PC-3 (cell line): ENCODE data around the gene PCDHB12. TPM values are rescaled to one million over a fixed set of nuclear protein-coding genes. Genes with fewer than 3 reads are reported as not detected.
"Not testable (repeated sequence)": the region's sequence is repeated elsewhere in the genome, so short reads cannot be mapped to it uniquely, and the experiment has no call there.

ENCODE experiments used
- ATAC-seq: fragments of 200-7000 bp; cut with Tn5 transposase; 2 replicates; pipeline ENCODE4 v1.9.1; 2020; ENCODE audit warnings: mild to moderate bottlenecking, moderate library complexity
- BruUV-seq: library from RNA; stranded (reverse); fragments of 400-500 nt; replicated peaks from 2 replicates; lab custom pipeline; 2021; lab: Mats Ljungman, UMichigan
- CTCF ChIA-PET: fragments of 300-600 bp; sonication (Branson Sonifier 250); formaldehyde crosslinking; loops from one replicate; lab custom pipeline; 2022; ENCODE audit warnings: antibody characterized with exemption; lab: Charles Lee
- POLR2A ChIA-PET: fragments of 300-600 bp; sonication (Branson Sonifier 250); formaldehyde crosslinking; loops from one replicate; lab custom pipeline; 2022; ENCODE audit warnings: antibody characterized with exemption; ENCODE audit not compliant: unreplicated experiment; lab: Charles Lee
- DNase-seq: peaks from one replicate; pipeline ENCODE4 v3.0.0-alpha.2; 2015
- H2AFZ ChIP-seq: fragments of 300-600 bp; sonication (generic); 2 replicates; pipeline ENCODE4 v1.6.0; 2016; ENCODE audit warnings: antibody characterized with exemption, low read length
- H3F3A ChIP-seq: fragments of 300-600 bp; sonication (generic); one replicate; pipeline ENCODE4 v1.6.0; 2017; ENCODE audit warnings: antibody characterized with exemption, low read length, control low read depth, mild to moderate bottlenecking; ENCODE audit not compliant: unreplicated experiment
- H3K27ac ChIP-seq: fragments of 300-600 bp; sonication (generic); 2 replicates; pipeline ENCODE4 v1.5.1; 2016; ENCODE audit warnings: mild to moderate bottlenecking, low read length
- H3K27me3 ChIP-seq: fragments of 300-600 bp; sonication (generic); 2 replicates; pipeline ENCODE4 v1.6.1; 2016; ENCODE audit warnings: low read length, mixed read lengths
- H3K36me3 ChIP-seq: fragments of 300-600 bp; sonication (generic); 2 replicates; pipeline ENCODE4 v1.6.1; 2016; ENCODE audit warnings: low read depth, mixed run types, low read length, mixed read lengths
- H3K4me1 ChIP-seq: fragments of 300-600 bp; sonication (generic); 2 replicates; pipeline ENCODE4 v1.5.1; 2016; ENCODE audit warnings: low read length; ENCODE audit not compliant: insufficient read depth
- H3K4me2 ChIP-seq: fragments of 300-600 bp; sonication (generic); 2 replicates; pipeline ENCODE4 v1.6.0; 2016; ENCODE audit warnings: low read length
- H3K4me3 ChIP-seq: fragments of 300-600 bp; sonication (generic); 2 replicates; pipeline ENCODE4 v1.5.1; 2016; ENCODE audit warnings: mild to moderate bottlenecking, low read length, mixed read lengths
- H3K79me2 ChIP-seq: fragments of 300-600 bp; sonication (generic); 2 replicates; pipeline ENCODE4 v1.6.1; 2017; ENCODE audit warnings: low read length, mixed read lengths
- H3K9ac ChIP-seq: fragments of 300-600 bp; sonication (generic); 2 replicates; pipeline ENCODE4 v1.6.0; 2016; ENCODE audit warnings: mild to moderate bottlenecking, low read length
- H3K9me2 ChIP-seq: fragments of 300-600 bp; sonication (generic); replicated peaks from 2 replicates; pipeline ENCODE4 v1.6.1; 2016; ENCODE audit warnings: mixed run types, low read length, mixed read lengths
- H3K9me3 ChIP-seq: fragments of 300-600 bp; sonication (generic); 2 replicates; pipeline ENCODE4 v1.6.1; 2016; ENCODE audit warnings: low read length, mixed read lengths
- H4K20me1 ChIP-seq: fragments of 300-600 bp; sonication (generic); 2 replicates; pipeline ENCODE4 v1.6.1; 2016; ENCODE audit warnings: low read length, mixed read lengths
- EZH2 ChIP-seq: fragments of 300-600 bp; sonication (generic); IDR thresholded peaks from one replicate; pipeline ENCODE4 v1.6.1; 2017; ENCODE audit warnings: antibody characterized with exemption, mild to moderate bottlenecking, low read length; ENCODE audit not compliant: unreplicated experiment
- EZH2phosphoT487 ChIP-seq: fragments of 300-600 bp; sonication (generic); IDR thresholded peaks from 2 replicates; pipeline ENCODE4 v1.6.1; 2018; ENCODE audit warnings: mild to moderate bottlenecking, antibody characterized with exemption, low read length, borderline replicate concordance
- intact Hi-C: fragments of 100-400 bp; cut with micrococcal nuclease; formaldehyde crosslinking; loops from 2 replicates; pipeline ENCODE4 v1.9.0; 2023
- total RNA-seq: library from RNA; depleted of rRNA; stranded (reverse); fragments of >200 nt; gene quantifications from 2 replicates; pipeline ENCODE4 v1.2.3, GENCODE V29; 2014
- TF ChIP-seq, protein P1 (sequence below): fragments of 300-600 bp; sonication (generic); conservative IDR thresholded peaks from 2 replicates; pipeline ENCODE4 v1.5.1; 2017; ENCODE audit warnings: antibody characterized with exemption, low read depth, mild to moderate bottlenecking, low read length

Gene PCDHB12
- total RNA-seq, 1 experiment from 2014 or later: 0.15 TPM

DNA sequence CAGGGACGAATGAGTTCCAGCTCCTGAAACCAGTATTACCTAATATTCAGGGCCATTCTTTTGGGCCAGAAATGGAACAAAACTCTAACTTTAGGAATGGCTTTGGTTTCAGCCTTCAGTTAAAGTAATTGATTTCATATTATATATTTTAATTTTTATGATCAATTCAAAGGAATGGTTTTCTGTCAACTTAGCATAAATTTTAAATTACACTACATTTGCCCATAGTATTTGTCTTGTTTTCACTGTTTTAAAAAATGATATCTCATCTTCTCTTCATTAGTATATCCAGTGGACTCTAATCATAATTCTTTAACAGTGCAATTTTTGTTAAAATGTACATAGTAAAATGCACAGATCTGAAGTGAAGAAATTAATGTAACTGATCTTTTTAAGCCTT, 28.2 kb upstream of the PCDHB12 start:
- Histone ChIP-seq H3K27me3 (no peaks in the 10 kb centered on the region), H3K9me3 (peaks cover 12% of the 10 kb centered on the region), H3K4me2 (no peak overlapping the region), H3K4me1 (no peaks in the 10 kb centered on the region), H2AFZ (no peak overlapping the region), H3K4me3 (no peak overlapping the region), H4K20me1 (no peaks in the 10 kb centered on the region), H3K79me2 (no peaks in the 10 kb centered on the region), H3F3A (no peaks in the 10 kb centered on the region), H3K9ac (no peak overlapping the region), H3K36me3 (no peaks in the 10 kb centered on the region), H3K27ac (no peak overlapping the region), H3K9me2 (no peaks in the 10 kb centered on the region)
- POLR2A ChIA-PET: no interaction called here
- no peak for TF ChIP-seq EZH2
- TF ChIP-seq, protein P1, sequence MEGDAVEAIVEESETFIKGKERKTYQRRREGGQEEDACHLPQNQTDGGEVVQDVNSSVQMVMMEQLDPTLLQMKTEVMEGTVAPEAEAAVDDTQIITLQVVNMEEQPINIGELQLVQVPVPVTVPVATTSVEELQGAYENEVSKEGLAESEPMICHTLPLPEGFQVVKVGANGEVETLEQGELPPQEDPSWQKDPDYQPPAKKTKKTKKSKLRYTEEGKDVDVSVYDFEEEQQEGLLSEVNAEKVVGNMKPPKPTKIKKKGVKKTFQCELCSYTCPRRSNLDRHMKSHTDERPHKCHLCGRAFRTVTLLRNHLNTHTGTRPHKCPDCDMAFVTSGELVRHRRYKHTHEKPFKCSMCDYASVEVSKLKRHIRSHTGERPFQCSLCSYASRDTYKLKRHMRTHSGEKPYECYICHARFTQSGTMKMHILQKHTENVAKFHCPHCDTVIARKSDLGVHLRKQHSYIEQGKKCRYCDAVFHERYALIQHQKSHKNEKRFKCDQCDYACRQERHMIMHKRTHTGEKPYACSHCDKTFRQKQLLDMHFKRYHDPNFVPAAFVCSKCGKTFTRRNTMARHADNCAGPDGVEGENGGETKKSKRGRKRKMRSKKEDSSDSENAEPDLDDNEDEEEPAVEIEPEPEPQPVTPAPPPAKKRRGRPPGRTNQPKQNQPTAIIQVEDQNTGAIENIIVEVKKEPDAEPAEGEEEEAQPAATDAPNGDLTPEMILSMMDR: no peak
- TF ChIP-seq EZH2phosphoT487: no peak
- ATAC-seq (no peak), DNase-seq (no peak)
- intact Hi-C loops: no loop called here
- no TSS peak for BruUV-seq
- CTCF ChIA-PET: no interaction called here

DNA sequence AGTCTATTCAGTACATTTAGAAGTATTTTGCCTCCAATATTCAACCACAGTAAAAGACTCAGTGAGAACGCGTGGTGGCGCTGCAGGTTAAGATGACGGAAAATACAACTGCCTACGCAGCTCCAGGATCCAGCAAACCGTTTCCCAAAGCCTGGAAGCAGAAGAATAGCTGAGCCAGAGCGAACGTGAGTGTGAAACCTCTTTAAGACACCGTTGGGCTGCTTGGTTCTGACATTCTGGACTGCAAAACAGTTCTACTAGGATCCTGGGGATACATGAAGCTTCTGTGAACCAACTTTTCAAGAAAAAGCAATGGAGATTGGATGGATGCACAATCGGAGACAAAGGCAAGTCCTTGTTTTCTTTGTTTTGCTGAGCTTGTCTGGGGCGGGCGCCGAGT, 26.3 kb upstream of the PCDHB12 start, which contains the start of gene PCDHB16:
TSS of gene PCDHB16 (plus strand) at position 140 of the 400 bp plus-strand sequence. CDS start at position 313, 173 bp downstream.
- Histone ChIP-seq H3K4me2 (no peak within 1 kb of the TSS), H3K9me2 (no peaks in the 10 kb centered on the region), H3K9me3 (peaks cover 2% of the 10 kb centered on the region; the same call in 1 of the 2 replicates), H3K9ac (no peak within 1 kb of the TSS), H4K20me1 (no peaks in the 10 kb centered on the region), H3K4me1 (no peaks in the 10 kb centered on the region), H3K27ac (no peak within 1 kb of the TSS), H3K4me3 (no peak within 1 kb of the TSS), H3K27me3 (no peaks in the 10 kb centered on the region), H3K79me2 (no peaks in the 10 kb centered on the region), H2AFZ (no peak within 1 kb of the TSS), H3K36me3 (peaks cover 3% of the 10 kb centered on the region; the same call in 1 of the 2 replicates), H3F3A (no peaks in the 10 kb centered on the region)
- no TSS peak for BruUV-seq
- ChIA-PET CTCF (no interaction called here), POLR2A (interaction anchor here (0.6 kb wide), 1 partner anchor 24 kb away, joined by 3 read pairs; no protein-coding TSS in a partner anchor)
- no peak for DNase-seq
- no peak for ATAC-seq
- no peak for TF ChIP-seq EZH2
- TF ChIP-seq EZH2phosphoT487: no peak
- TF ChIP-seq, protein P1: no peak
- intact Hi-C loops: no loop called here

DNA sequence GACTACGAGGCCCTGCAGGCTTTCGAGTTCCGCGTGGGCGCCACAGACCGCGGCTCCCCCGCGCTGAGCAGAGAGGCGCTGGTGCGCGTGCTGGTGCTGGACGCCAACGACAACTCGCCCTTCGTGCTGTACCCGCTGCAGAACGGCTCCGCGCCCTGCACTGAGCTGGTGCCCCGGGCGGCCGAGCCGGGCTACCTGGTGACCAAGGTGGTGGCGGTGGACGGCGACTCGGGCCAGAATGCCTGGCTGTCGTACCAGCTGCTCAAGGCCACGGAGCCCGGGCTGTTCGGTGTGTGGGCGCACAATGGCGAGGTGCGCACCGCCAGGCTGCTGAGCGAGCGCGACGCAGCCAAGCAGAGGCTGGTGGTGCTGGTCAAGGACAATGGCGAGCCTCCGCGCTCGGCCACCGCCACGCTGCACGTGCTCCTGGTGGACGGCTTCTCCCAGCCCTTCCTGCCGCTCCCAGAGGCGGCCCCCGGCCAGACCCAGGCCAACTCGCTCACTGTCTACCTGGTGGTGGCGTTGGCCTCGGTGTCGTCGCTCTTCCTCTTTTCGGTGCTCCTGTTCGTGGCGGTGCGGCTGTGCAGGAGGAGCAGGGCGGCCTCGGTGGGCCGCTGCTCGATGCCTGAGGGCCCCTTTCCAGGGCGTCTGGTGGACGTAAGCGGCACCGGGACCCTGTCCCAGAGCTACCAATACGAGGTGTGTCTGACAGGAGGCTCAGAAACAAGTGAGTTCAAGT, 24.2 kb upstream of the PCDHB12 start:
- H3K4me2 ChIP-seq, H3K27ac ChIP-seq, H3K9me2 ChIP-seq, DNase-seq, H3K27me3 ChIP-seq, ATAC-seq, H3K4me3 ChIP-seq, BruUV-seq, H2AFZ ChIP-seq, H3K4me1 ChIP-seq, H3F3A ChIP-seq, H3K36me3 ChIP-seq, POLR2A ChIA-PET, H3K9ac ChIP-seq, intact Hi-C loops, H4K20me1 ChIP-seq, H3K79me2 ChIP-seq, H3K9me3 ChIP-seq, CTCF ChIA-PET: not testable (repeated sequence)
